GM10266 (cell line): ENCODE measurements around the gene DNAJA4.
A peak's percentile ranks its signal among the peaks of the same experiment; 100 is the strongest.

Source experiments
- DNase-seq: peaks from one replicate; pipeline ENCODE4 v3.0.0; 2012; ENCODE audit errors: extremely low spot score
- TF ChIP-seq, protein P1 (sequence below): IDR thresholded peaks from 2 replicates; pipeline ENCODE4 v1.5.1; 2012; ENCODE audit warnings: mild to moderate bottlenecking, low read depth; ENCODE audit not compliant: control insufficient read depth, insufficient read depth; ENCODE audit errors: missing control alignments

DNAJA4 gene

DNA sequence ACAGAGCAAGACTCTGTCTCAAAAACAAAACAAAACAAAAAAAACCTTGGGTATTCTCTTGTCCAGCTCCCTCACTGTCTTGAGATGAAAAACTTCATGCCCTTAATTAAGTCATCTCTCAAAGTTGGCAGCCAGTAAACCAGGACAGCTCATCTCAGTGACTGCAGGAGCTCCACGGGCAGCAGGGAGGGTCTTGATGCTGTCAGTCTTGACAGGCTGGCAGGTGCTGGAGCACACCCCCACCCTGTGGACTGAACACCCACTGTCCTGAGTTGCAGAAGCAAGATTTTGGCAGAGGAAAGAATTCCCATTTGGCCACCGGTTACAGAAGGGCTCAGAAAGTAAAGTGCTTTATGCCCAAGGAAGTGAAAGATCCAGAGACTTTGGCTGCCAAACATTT lies 8.0 kb downstream of the DNAJA4 start:
- TF ChIP-seq, protein P1, sequence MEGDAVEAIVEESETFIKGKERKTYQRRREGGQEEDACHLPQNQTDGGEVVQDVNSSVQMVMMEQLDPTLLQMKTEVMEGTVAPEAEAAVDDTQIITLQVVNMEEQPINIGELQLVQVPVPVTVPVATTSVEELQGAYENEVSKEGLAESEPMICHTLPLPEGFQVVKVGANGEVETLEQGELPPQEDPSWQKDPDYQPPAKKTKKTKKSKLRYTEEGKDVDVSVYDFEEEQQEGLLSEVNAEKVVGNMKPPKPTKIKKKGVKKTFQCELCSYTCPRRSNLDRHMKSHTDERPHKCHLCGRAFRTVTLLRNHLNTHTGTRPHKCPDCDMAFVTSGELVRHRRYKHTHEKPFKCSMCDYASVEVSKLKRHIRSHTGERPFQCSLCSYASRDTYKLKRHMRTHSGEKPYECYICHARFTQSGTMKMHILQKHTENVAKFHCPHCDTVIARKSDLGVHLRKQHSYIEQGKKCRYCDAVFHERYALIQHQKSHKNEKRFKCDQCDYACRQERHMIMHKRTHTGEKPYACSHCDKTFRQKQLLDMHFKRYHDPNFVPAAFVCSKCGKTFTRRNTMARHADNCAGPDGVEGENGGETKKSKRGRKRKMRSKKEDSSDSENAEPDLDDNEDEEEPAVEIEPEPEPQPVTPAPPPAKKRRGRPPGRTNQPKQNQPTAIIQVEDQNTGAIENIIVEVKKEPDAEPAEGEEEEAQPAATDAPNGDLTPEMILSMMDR = no peak
- DNase-seq = no peak

DNA sequence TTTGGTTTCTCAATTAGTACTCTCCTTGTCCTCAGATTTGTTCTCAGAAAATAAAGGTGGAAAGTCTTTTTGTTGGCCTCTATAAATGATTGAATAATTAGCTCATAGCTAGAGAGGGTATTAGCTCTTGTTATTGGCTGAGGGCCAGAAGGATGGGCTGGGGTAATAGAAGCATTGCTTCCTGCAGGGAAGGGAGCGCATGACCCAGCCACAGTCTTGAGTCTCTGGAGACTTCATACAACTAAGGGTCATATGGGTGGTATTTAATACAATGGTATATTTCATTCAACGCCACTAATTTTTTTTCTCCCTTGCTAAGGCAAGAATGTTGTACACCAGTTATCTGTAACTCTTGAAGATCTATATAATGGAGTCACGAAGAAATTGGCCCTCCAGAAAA lies 8.4 kb downstream of the DNAJA4 start:
- TF ChIP-seq, protein P1 = no peak
- no peak for DNase-seq

DNA sequence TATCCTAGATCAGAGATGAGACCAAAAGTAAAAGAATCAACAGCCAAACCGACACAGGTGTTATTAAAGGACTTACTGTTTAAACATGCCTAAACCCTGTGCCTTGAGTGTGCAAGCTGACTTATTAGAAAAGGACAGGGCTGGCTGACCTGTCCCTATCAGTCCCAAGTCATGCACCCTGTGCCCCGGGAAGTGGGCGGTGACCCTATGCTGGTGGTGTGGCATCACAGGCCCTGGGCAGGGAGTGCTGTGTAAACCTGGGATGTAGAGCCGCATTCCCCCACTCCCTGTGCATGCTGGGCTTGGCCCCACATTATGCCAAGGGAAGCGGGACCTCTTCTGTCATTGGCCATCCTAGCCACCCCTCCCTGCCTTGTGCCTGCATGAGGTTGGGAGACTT lies 10.6 kb downstream of the DNAJA4 start:
- no peak for DNase-seq
- TF ChIP-seq, protein P1 = no peak

DNA sequence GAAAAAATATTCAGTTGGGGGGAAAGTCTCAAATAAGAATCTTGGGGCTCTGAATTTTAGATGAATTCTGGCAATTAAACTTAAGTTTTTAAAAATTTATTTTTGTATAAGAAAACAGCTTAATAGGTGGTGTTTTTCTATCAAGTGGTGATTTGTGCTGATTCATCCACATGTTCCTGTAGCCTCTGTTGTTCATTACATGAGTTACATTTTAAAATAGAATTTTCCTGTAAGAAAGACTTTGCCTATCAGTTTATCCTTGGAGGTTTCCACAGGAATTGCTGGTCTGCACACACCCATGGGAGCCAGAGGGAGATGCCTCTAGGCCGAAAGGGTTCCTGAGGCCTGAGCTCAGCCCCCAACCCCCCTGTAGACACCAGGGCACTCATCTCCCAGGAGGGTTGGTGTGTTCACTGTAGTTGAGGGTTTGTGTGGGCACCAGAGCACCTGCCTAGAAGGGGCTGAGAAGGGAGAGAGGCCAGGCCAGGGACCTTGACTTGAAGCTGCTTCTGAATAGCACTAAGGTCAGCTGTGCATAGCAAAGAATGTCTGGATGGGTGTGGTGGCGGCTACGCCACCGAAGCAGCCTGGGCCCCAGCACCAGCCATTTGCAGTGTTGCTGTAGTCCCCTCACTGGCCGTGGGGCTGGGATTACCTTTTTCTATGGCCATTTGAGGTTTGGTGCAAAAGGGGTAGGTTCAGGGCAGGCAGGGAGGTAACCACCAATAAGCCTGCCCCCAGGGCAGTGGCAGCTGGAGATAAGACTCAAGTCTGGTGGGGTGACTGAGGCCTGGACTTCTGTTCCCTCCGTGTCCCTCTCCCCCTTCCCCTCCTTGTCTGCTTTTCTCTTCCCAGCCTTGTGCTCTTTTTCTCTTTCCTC lies 11.9 kb downstream of the DNAJA4 start:
- TF ChIP-seq, protein P1 = no peak
- no peak for DNase-seq

DNA sequence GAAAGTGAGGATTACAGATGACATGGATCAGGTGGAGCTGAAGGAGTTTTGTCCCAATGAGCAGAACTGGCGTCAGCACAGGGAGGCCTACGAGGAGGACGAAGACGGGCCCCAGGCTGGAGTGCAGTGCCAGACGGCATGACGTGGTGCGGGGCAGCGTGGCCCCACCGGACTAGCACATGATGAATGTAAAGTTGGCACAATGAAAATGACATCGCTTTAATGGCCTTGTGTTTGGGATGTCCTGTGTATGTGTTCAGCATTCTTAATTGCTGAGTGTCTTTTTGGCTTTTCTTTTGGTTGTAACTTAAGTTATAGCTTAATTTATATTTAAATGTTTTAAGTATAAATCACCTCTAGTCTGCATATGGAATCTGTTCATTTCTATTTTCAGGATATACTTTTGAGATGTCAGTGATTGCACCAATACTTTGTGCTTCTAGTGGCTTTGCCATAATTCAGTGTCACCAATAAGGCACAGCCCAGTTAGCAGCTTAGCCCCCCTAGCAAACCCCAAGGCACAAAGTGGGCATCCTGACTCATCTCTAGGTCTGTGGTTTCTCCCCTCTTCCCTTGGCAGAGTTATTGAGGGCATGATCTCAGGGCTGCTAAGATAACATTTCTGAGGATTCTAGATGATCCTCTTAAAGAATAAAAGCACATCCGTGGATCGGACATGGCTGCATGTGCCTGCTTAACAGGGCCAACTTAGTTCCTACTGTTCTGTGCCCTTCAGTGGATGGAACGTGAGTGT lies 16.1 kb downstream of the DNAJA4 start:
- TF ChIP-seq, protein P1 = no peak
- DNase-seq = no peak

DNA sequence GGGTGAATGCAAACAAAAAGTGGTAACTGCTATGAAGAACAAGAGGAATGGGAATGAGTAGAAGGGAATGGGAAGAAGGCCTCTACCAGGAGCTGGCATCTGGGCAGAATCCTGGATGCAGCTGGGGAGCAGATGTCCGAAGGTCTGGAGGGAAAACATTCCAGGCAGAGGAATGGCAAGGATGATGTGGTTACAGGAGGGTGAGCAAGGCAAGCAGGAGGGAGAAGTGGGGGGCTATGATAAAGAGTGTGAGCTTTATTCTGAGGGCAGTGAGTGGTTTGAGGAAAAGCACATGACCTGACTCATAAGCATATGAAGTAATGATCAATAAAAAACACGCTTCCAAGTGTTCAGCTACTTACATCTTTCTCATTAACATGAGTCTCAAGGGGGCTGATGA lies 18.0 kb downstream of the DNAJA4 start:
- no peak for DNase-seq
- TF ChIP-seq, protein P1 = no peak

DNA sequence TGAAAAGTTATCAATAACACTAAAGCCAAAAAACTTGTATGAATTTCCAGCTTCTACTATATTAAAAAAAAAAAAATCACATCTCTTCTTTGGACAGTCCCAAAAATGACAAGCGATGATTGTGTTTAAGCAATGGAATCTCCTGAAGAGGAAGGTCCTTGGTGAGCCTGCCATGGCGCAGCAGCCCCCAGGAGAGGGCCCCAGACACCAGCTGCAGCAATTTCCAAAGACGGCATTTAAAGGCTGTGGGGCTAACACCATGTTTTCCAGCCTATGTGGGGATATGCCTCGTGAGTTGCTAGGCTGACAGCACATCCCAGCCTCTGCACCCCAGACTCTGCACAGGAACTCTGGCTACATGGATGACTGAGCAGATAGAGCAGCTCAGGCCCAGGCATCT lies 20.4 kb downstream of the DNAJA4 start:
- TF ChIP-seq, protein P1 = peak; percentile 8
- DNase-seq = no peak
